Tibial artery (tissue), 4 donors: ENCODE measurements around the gene COQ2.
"Not testable (repeated sequence)": the region's sequence is repeated elsewhere in the genome, so short reads cannot be mapped to it uniquely, and the experiment has no call there.

Experiments
- DNase-seq, 2 donors: peaks; one replicate each; pipeline ENCODE4 v3.0.0-alpha.2; 2019
- H3K27ac ChIP-seq, 2 donors: fragments of 200-600 bp; sonication (generic) in 1 of 2; 1 replicate in 1 of 2; 2 replicates in 1 of 2; pipeline ENCODE4 v1.5.1; 2018 to 2019; ENCODE audit warnings: mild to moderate bottlenecking in 1 of 2
- H3K27me3 ChIP-seq, 2 donors: fragments of 200-600 bp; sonication (generic) in 1 of 2; one replicate each; pipeline versions ENCODE4 v1.5.1 to v1.6.0; 2016 to 2019
- H3K36me3 ChIP-seq, 3 donors: fragments of 200-600 bp; sonication (generic) in 2 of 3; one replicate each; pipeline ENCODE4 v1.5.1; 2016 to 2019; ENCODE audit warnings: mild to moderate bottlenecking in 2 of 3
- H3K4me1 ChIP-seq, 4 donors: fragments of 200-600 bp; sonication (generic) in 2 of 4; 1 replicate in 3 of 4; 2 replicates in 1 of 4; pipeline ENCODE4 v1.5.1; 2016 to 2019
- H3K4me3 ChIP-seq, 2 donors: fragments of 200-600 bp; sonication (generic) in 1 of 2; 1 replicate in 1 of 2; 2 replicates in 1 of 2; pipeline ENCODE4 v1.5.1; 2018 to 2019; ENCODE audit warnings: mild to moderate bottlenecking in 2 of 2
- H3K9me3 ChIP-seq, 3 donors: fragments of 200-600 bp; sonication (generic) in 1 of 3; one replicate each; pipeline ENCODE4 v1.5.1; 2016 to 2019
- intact Hi-C: fragments of 100-400 bp; cut with DNase I; formaldehyde crosslinking; loops from one replicate; pipeline ENCODE4 v1.15.0; 2023; ENCODE audit warnings: low total_unique reads
- TF ChIP-seq, protein P1 (sequence below), 2 experiments: fragments of 200-600 bp in 1 of 2; fragments of 450-650 bp in 1 of 2; IDR thresholded peaks; one replicate each; pipeline ENCODE4 v1.5.1; 2017 to 2019; ENCODE audit warnings: antibody characterized with exemption in 2 of 2, mild to moderate bottlenecking in 1 of 2, moderate library complexity in 1 of 2

Gene COQ2

DNA sequence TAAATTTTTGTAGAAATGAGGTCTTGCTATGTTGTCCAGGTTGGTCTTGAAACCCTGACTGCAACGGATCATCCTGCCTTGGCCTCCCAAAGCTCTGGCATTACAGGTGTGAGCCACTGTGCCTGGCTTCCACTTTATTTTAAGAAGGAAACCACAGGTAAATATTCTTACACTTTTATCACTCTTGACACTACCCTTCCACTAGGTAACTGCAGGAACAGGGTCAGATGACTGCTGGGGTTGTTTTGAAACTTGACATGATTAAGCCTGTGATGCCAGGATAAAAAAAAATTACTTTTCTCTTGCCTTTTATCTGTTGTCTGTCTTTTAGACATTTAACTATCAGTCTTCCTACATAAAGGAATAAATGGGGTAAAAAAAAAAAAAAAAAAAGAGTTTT is 43.5 kb downstream of the COQ2 start:
- no peak overlapping the region for H3K4me3 ChIP-seq
- TF ChIP-seq, protein P1, sequence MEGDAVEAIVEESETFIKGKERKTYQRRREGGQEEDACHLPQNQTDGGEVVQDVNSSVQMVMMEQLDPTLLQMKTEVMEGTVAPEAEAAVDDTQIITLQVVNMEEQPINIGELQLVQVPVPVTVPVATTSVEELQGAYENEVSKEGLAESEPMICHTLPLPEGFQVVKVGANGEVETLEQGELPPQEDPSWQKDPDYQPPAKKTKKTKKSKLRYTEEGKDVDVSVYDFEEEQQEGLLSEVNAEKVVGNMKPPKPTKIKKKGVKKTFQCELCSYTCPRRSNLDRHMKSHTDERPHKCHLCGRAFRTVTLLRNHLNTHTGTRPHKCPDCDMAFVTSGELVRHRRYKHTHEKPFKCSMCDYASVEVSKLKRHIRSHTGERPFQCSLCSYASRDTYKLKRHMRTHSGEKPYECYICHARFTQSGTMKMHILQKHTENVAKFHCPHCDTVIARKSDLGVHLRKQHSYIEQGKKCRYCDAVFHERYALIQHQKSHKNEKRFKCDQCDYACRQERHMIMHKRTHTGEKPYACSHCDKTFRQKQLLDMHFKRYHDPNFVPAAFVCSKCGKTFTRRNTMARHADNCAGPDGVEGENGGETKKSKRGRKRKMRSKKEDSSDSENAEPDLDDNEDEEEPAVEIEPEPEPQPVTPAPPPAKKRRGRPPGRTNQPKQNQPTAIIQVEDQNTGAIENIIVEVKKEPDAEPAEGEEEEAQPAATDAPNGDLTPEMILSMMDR (IDR thresholded peaks at IDR 0.05), result no peak
- no peaks in the 10 kb centered on the region for H3K27me3 ChIP-seq
- H3K36me3 ChIP-seq, result no peaks in the 10 kb centered on the region
- intact Hi-C loops, result no loop called here
- no peak for DNase-seq
- no peak overlapping the region for H3K27ac ChIP-seq
- no peaks in the 10 kb centered on the region for H3K4me1 ChIP-seq
- H3K9me3 ChIP-seq, result no peaks in the 10 kb centered on the region

DNA sequence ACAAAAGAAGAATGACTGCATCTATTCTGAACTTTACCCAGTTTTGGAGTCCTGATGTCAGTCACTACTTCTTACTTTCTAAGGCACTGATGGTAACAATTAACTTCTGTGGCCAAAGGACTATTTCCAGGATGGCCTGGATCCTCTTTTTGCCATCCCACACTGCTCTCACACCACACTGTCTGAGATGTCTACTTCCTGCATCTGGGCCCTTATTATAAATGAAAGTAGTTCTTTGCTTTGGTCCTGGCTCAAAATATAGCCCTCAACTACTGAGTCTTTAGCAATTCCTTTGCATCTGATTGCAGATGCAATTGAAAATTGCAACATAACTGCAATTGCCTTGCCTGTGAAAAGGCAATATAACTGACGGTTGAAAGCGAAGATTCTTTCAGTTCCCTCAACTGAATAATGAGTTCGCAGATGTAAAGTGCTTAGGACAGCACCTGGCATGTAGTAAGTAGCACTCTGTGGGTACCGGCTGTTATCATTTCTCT is 44.2 kb downstream of the COQ2 start:
- no peak overlapping the region for H3K4me3 ChIP-seq
- no peaks in the 10 kb centered on the region for H3K9me3 ChIP-seq
- H3K4me1 ChIP-seq, result no peaks in the 10 kb centered on the region
- H3K27ac ChIP-seq, result no peak overlapping the region
- no peaks in the 10 kb centered on the region for H3K27me3 ChIP-seq
- intact Hi-C loops, result no loop called here
- no peaks in the 10 kb centered on the region for H3K36me3 ChIP-seq
- no peak for DNase-seq
- TF ChIP-seq, protein P1 (IDR thresholded peaks at IDR 0.05), result no peak

DNA sequence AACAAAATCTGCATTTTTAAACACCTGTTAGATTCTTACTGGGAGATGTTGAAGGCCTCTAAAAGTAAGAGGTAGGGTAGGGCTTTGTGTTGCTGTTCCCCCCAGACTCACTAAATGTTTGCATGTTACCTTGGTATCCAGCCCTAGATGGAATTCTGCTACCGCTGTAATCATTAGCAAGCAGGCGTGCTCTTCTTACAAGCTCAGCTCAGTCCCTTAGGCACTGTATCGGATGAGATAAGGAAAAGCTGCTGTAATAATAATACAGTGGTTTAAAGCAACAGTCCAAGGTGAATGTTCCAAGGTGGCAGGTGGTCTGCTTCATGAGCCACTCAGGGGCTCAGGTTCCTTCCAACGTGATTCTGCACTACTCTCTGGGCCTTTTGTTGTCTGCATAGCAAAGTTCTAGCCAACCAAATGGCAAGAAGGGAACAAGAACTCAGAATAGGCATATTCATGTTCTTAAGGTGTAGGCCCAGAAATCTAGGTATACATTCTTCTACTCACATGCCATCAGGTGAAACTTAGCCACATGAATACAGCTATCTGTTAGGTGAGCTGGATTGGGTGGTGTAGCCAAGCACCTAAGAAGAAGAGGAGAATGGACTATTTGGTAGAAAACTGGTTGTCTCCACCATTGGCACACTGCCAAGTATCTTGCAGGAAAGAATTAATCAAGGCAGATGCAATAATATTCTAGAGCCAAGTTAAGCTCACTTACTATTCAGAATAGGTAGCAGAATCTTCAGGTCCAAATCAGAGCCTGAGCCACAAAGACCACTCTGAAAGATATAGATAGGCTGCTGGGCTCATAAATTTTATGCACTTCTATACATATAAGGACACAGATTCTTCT is 46.0 kb downstream of the COQ2 start:
- intact Hi-C loops, result no loop called here
- no peak for DNase-seq
- TF ChIP-seq, protein P1 (IDR thresholded peaks at IDR 0.05), result no peak

DNA sequence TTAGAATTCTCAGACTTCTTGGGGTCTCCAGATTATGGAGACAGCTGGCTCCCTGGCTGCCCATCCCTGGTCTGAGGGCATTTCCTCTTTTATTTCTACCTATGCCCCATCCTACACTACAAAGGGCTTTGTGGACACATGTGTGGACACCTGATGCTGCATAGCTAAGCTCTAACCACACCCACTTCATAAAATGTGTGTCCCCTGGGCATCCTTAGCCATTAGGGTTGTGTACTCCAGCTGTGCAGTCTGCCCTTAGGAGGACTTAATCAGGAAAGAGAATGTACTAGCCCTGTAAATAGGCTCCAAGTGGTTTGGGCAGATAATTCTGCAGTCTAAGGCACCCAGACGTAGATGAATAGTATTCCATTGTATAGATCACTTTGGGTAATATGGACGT is 47.0 kb downstream of the COQ2 start:
- H3K4me1 ChIP-seq, result no peaks in the 10 kb centered on the region
- TF ChIP-seq, protein P1 (IDR thresholded peaks at IDR 0.05), result no peak
- no peak overlapping the region for H3K27ac ChIP-seq
- intact Hi-C loops, result no loop called here
- no peaks in the 10 kb centered on the region for H3K27me3 ChIP-seq
- no peaks in the 10 kb centered on the region for H3K9me3 ChIP-seq
- no peak overlapping the region for H3K4me3 ChIP-seq
- H3K36me3 ChIP-seq, result no peaks in the 10 kb centered on the region
- DNase-seq, result no peak

More for the DNA sequence above, 46.0 kb downstream of the COQ2 start:
- no peaks in the 10 kb centered on the region for H3K9me3 ChIP-seq
- H3K36me3 ChIP-seq, result no peaks in the 10 kb centered on the region
- H3K4me3 ChIP-seq, result no peak overlapping the region
- H3K27ac ChIP-seq, result no peak overlapping the region
- no peaks in the 10 kb centered on the region for H3K27me3 ChIP-seq
- no peaks in the 10 kb centered on the region for H3K4me1 ChIP-seq

DNA sequence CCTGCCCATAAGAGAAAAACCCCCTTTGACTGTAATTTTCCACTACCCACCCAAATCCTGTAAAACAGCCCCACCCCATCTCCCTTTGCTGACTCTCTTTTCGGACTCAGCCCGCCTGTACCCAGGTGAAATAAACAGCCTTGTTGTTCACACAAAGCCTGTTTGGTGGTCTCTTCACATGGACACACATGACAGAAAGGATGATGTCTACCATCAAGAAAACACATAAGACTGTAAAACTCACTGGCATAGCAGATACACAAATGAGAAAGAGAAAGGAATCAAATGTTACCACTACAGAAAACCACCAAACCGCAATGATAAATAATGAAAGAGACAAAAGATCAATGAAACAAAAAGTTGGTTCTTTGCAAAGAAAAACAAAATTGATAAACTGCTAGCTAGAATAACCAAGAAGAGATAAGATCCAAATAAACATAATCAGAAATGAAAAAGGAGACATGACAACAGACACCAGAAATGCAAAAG is 48.9 kb downstream of the COQ2 start:
- DNase-seq, H3K4me1 ChIP-seq, H3K27me3 ChIP-seq, H3K9me3 ChIP-seq, H3K27ac ChIP-seq, H3K4me3 ChIP-seq, intact Hi-C loops, H3K36me3 ChIP-seq: not testable (repeated sequence)

DNA sequence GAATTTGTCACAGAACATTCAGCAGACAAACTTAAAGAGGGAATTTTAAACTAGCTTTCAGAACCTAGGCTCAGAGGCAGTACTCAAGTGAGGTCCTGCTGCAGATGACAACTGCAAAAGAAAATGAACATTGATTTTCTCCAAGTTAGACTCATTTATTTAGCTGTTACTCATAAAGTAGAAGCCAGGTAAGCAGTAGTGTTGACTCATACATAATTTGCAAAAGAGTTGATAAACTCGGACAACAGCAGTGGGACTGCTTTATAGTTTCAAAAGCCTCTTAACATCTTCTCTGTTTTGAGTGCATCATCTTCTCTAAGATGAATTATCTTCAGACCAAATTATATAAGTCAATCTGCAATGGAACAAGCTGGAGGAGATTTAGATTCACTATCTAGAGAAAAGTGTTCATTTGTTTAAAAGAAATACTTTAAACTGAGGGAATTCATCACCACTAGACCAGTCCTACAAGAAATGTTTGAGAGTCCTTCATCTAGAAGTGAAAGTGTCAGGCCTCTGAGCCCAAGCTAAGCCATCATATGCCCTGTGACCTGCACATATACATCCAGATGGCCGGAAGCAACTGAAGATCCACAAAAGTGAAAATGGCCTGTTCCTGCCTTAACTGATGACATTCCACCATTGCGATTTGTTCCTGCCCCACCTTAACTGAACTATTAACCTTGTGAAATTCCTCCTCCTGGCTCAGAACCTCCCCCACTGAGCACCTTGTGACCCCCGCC is 49.5 kb downstream of the COQ2 start:
- H3K9me3 ChIP-seq, result no peaks in the 10 kb centered on the region
- DNase-seq, result no peak
- intact Hi-C loops, result no loop called here

DNA sequence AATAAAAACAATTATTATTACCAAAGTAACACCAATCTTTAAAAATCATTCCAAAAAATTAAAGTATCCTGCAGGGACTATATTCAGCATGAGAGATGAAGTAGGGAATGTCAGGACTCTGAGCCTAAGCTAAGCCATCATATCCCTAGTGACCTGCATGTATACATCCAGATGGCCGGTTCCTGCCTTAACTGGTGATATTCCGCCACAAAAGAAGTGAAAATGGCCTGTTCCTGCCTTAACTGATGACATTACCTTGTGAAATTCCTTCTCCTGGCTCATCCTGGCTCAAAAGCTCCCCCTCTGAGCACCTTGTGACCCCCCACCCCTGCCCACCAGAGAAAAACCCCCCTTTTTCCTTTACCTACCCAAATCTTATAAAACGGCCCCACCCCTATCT is 50.2 kb downstream of the COQ2 start:
- intact Hi-C loops, H3K36me3 ChIP-seq, DNase-seq, H3K4me1 ChIP-seq, H3K4me3 ChIP-seq, H3K27me3 ChIP-seq, H3K9me3 ChIP-seq, H3K27ac ChIP-seq: not testable (repeated sequence)

More for the DNA sequence above, 49.5 kb downstream of the COQ2 start:
- Histone ChIP-seq H3K27ac (no peak overlapping the region), H3K4me1 (no peaks in the 10 kb centered on the region), H3K36me3 (no peaks in the 10 kb centered on the region), H3K27me3 (no peaks in the 10 kb centered on the region), H3K4me3 (no peak overlapping the region)
- TF ChIP-seq, protein P1 (IDR thresholded peaks at IDR 0.05), result no peak
